ENCODE data around the gene GJB4.
"Not testable (repeated sequence)": the region's sequence is repeated elsewhere in the genome, so short reads cannot be mapped to it uniquely, and the experiment has no call there.

Gene GJB4

DNA sequence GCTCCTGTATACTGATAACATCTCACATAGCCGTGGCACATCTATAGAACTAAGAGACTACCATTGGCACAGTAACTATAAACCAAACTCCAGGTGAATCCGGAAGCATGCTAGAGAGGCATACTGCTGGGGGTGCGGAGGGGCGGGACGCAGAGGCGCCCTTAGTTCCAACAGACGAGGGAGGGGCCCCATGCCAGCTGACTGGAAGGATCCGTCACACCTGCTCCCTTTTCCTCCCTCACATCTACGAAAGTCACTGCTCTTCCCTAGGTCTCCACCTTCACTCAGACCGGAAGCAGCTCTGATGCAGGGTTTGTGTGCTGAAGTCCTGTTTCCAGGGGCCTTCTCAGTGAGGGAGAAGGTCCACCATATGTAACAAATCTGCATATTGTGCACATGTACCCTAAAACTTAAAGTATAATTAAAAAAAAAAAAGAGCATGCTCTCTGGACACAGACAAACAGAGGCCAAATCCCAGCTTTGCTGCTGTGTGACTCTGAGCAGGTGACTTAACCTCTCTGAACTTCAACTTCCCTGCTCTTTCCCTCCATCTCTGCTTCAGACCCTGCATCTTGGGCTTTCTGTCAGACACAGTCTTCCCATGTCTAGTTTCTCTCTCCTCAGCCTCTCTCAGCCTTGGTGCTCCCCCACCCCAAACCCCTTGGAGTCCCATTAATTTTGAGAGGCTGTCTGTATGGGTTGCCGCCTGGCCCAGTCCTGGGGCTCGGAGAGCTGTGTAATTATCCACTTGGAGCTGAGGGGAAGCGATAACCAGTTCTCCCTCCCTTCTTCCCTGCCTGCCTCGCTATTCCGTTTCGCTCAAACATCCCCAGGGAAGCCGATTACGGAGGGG lies 12.5 kb upstream of the GJB4 start:
- no peak for DNase-seq

DNA sequence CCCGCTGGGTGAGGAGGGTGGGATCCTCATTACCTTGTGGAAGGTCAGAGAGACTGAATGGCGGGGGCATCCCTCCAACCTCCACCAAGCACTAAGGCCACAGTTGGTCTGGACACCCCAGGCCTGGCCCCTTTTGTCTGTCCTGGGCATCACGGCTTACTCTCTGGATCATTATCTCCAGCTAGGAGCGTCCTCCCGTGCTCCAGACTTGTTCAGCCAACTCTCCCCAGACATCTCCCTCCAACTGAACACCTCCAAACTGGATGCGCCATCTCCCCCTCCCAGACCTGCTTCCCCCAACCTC lies 11.9 kb upstream of the GJB4 start:
- DNase-seq, result no peak

DNA sequence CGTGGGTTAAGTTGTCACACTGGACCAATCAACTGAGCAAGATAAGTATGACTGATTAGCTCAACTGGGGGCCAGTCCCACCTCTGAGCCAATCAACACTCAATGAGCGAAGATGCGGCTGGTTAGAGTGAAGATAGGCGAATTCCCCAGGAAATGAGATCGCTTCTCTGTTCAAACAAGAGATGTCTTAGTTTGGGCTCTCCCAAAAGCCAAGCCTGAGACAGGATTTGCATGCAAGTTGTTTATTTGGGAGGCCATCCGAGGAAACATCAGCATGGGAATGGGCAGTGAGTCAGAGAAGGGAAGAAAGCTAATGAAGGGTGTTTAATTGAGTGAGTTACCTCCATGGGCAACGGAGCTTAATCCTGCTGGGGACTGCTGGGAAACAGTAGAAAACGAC lies 9.5 kb upstream of the GJB4 start:
- no peak for DNase-seq

DNA sequence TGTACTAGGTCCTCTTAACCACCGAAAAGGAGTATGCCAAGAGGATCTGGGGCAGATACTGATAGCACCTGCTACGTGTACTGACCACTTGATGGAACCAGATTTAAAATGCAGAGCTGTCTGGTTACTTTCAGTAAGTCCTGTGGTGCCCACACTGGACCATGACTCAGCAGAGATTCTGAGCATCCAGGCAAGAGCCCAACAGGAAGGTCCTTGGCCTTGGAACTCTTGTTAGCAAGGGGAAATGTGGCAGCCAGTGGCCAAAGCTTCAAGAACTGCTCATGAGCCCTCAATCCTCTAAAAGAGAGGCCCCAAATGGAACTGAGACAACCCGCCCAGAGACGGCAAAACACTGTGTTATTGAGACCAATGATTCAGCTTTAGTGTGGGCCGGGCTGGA lies 8.9 kb upstream of the GJB4 start:
- no peak for DNase-seq

DNA sequence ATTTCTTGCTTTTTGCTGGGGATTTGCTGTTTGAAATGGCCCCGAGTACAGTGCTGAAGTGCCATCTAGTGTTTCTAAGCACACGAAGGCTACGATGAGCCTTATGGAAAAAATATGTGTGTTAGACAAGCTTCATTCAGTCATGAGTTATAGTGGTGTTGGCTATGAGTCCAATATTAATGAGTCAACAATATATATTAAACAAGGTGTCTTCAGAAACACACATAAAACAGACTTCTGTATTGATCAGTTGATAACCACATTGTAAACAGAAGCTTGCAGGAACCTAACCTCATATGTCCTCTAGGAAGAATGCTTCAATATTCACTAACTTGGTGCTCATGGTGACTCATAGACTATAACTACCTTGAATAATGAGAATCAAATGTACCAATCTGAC lies 6.4 kb upstream of the GJB4 start:
- DNase-seq, result no peak

DNA sequence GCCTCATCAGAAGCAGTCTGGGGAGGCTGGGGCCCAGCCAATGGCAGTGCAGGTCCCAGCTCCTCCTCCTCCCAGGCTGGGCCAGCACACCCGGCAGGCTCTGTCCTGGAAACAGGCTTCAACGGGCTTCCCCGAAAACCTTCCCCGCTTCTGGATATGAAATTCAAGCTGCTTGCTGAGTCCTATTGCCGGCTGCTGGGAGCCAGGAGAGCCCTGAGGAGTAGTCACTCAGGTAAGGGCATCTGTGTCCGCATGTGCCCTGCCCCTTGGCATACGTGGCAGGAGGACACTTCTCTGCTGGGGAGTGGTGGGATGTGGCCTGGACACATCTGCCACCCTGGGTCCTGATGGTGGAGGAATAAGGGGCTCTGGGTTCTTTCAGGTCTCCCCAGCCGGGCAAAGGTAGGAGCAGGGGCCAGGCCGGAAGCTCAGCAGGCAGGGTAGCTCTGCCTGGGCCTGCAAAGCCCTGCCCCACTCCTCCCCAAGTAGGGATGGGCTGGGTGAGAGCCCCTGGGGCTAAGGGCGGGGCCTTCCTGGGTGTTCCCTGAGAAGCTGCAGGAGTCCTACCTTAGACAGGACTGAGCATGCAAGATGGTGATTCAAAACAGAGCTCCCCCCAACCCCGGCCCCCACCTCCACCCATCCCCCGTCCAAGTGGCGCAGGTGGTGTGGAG lies 4.4 kb upstream of the GJB4 start, which contains the start of gene GJB5:
GJB5 (plus strand) TSS at position 84 of the 674 bp plus-strand sequence. CDS start 2,284 bp downstream, outside the sequence.
- DNase-seq, result peak; percentile 49

DNA sequence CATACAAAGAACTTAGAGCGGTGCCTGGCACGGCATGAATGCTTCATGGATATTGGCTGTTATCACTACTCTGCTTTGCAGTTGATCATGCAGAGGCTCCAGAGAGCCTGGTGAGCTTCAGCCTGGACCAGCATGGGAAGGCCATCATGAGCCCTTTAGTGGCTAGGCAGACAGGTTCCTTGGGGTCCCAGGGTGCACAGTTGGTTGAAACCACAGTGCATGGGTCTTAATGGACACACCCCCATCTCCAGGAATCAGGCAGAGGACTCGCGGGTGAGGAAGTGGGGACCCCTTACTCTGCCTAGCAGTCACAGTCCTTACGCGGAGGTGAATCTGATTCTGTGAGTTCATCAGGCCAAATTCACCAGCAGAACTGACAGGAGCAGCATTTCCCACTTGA lies 3.6 kb upstream of the GJB4 start:
- DNase-seq, result no peak

DNA sequence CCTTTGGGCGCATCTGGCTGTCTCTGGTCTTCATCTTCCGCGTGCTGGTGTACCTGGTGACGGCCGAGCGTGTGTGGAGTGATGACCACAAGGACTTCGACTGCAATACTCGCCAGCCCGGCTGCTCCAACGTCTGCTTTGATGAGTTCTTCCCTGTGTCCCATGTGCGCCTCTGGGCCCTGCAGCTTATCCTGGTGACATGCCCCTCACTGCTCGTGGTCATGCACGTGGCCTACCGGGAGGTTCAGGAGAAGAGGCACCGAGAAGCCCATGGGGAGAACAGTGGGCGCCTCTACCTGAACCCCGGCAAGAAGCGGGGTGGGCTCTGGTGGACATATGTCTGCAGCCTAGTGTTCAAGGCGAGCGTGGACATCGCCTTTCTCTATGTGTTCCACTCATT lies 2.2 kb upstream of the GJB4 start:
- no peak for DNase-seq

DNA sequence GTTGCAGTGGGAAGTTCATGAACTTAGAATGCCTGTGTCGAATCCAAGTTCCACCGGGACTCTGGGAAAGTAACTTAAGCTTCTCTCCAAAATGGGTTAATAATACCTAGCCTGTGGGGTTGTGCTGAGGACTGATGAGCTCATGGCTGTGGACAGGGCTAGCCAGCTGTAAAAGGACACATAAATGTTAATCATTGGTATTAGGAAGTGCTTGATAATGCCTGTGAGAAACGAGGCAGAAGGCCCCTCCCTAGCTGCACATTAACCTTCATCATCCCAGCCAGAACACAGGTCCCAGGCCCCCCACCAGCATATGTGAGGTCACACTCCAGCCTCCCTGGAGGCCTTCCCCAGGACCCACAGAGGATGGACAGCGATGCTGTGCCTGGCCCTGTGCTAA lies 789 bp upstream of the GJB4 start:
- DNase-seq, result no peak

DNA sequence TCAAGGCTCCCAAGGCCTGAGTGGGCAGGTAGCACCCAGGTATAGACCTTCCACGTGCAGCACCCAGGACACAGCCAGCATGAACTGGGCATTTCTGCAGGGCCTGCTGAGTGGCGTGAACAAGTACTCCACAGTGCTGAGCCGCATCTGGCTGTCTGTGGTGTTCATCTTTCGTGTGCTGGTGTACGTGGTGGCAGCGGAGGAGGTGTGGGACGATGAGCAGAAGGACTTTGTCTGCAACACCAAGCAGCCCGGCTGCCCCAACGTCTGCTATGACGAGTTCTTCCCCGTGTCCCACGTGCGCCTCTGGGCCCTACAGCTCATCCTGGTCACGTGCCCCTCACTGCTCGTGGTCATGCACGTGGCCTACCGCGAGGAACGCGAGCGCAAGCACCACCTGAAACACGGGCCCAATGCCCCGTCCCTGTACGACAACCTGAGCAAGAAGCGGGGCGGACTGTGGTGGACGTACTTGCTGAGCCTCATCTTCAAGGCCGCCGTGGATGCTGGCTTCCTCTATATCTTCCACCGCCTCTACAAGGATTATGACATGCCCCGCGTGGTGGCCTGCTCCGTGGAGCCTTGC lies 1.7 kb downstream of the GJB4 start:
- DNase-seq, result no peak

DNA sequence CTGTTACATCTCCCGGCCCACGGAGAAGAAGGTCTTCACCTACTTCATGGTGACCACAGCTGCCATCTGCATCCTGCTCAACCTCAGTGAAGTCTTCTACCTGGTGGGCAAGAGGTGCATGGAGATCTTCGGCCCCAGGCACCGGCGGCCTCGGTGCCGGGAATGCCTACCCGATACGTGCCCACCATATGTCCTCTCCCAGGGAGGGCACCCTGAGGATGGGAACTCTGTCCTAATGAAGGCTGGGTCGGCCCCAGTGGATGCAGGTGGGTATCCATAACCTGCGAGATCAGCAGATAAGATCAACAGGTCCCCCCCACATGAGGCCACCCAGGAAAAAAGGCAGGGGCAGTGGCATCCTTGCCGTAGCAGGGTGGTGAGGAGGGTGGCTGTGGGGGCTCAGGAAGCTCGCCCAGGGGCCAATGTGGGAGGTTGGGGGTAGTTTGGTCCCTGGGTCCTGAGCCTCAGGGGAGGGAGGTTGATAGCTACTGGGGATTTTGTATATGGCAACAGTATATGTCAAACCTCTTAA lies 2.3 kb downstream of the GJB4 start:
- no peak for DNase-seq

DNA sequence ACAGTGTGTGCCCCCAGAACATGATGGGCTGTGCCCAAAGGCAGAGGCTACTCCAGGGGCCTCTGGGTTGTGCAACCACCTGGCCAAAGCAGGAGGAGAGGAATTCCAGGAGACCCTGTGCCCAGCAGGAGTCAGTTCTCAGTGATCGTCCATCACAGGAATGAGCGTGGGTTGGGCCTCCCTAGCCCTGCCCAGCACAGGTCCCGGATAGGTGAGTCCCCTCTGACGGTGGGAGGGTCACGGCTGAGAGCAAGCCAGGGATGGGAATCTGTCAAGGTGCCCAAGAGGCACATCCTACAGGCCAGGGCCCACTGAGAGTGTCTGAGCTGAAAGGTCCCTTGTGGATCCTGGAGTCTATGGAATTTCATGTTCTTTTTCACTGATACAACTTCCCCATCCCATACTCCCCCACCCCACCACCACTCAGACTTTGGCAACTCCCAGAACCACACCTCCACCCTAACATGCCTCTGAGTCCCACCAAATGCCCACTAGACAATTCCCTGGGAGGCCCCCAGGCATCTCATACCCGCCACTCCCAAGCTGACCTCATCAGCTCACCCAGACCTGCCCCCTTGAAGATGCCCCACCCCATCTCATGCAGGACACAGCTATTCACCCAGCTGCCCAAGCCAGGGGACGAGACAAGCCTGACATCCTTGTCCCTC lies 3.1 kb downstream of the GJB4 start:
- DNase-seq, result no peak

DNA sequence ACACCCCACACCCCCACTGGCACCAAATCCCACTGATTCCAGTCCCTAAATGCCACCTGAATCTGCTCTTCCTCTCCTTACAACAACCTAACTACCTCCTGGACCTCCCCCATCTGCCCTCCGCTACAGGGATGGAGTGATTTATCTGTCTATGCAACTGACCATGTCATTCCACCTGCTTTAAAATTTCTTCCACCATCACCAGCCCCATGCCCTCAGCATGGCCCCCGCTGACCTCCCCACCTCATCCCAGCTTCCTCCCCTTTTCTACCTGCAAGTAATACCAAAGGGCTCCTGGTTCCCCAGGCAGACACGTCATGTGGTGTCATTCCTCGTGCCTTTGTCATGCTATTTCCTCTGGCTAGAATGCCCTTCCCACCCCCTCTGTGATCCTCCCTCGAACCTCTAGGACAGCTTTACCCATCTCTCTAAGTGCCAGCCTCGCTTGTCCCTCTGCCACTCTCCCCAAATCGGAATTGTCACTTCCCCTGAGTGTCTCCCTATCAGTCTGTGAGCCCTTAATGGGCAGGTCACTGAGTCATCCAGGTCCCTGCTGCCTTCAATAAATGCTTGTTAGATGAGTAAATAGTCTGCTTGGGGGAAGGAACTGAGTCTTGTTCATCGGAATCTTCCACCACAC lies 3.7 kb downstream of the GJB4 start:
- DNase-seq, result no peak

DNA sequence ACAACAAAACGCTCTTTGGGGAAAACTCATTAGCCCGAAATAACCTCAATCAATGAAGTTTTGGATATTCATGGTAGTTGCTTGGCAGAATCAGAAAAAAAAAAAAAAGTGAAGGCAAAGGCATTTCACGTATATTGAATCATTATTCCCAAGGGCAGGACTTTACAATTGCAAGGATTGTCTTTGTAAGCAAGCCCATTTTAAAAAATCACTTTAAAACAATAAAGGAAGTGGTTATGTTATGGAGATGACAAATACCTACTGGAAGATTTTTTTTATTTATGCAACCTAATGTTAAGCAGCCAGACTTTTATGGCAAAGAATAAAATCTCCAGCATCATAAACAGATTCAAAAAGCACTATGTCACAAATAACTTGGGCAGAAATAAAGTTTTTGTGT lies 9.3 kb downstream of the GJB4 start:
- no peak for DNase-seq

DNA sequence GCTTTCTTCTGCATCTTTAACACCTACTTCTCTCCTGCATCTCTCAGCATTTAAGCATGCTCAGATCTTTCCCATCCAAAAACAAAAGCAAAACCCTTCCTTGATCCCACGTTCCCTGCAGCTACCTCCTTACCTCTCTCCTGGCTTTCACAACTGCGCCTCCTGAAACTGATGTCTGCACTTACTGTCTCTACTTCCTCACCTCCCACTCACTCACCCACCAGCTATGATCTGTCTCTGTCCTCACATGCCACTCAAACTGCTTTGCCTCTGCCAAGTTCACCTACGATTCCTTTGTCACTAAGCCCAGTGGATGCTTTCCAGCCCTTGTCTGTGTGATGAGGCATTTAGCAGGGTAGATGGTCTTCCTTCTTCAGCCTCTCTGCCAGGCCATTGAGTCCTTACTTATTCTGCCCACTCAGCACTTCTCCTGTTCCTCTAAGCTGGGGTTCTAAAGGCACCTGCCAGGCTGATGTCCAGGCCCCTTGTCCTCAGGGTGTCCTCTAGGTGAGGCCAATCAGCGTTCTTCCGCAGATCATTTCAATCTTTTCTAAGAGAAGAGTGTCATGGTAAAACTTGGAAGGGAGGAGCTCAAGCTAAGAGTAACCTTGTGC lies 11.5 kb downstream of the GJB4 start:
- DNase-seq, result no peak

DNA sequence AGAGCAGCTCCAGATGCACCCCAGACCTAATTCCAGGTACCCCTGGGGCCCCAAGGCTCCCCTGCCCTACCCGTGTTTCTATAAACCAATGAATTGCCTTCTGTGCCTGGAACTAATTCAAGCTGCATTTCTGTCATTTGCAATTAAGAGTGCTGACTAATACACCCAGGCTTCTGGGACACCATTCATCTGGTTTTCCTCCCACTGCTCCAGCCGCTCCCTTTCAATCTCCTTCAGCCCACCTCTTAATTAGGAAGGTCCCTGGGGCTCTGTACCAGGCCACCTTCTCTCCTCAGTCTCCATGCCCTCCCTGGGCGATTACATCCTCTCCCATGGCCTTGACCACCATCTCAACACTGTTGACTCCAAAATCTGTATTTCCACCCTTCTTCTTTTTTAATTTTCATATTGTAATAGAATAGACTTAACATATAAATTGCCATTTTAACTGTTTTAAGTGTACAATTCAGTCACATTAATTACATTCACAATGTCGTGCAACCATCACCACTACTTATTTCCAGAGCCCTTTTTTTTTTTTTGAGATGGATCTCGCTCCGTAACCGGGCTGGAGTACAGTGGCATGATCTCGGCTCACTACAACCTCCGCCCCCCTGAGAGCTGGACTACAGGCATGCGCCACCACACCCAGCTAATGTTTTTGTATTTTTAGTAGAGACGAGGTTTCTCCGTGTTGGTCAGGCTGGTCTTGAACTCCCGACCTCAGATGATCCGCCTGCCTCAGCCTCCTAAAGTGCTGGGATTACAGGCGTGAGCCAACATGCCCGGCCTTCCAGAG lies 12.2 kb downstream of the GJB4 start:
- no peak for DNase-seq

DNA sequence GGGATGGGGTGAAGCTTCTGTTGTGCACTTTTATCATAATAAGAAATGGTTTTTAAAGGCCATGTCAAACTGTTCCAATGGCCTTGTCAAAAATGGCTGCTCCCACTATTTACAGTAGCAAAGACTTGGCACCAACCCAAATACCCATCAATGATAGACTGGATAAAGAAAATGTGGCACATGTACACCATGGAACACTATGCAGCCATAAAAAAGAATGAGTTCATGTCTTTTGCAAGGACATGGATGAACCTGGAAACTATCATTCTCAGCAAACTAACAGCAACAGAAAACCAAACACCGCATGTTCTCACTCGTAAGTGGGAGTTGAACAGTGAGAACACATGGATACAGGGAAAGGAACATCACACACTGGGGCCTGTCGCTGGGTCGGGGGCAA lies 13.6 kb downstream of the GJB4 start:
- not testable (repeated sequence) for DNase-seq

DNA sequence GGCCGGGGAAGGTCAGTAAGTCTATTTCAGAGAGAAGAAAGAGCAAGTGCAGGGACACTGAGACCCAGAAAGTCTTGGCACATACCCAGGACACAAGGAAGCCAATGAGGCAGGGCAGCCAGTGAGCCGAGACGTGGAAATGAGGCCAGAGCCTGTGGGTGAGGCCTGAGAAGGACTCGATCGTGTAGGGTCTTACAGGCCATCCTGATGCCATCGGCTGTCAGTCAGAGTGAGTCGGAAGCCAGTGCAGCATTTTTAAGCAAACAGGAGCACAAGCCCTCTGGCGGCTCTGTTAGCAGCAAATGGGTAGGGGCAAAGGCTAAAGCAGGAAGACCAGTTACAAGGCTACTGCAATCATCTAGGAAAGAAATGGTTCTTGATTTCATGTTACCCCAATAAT lies 15.4 kb downstream of the GJB4 start:
- no peak for DNase-seq

DNA sequence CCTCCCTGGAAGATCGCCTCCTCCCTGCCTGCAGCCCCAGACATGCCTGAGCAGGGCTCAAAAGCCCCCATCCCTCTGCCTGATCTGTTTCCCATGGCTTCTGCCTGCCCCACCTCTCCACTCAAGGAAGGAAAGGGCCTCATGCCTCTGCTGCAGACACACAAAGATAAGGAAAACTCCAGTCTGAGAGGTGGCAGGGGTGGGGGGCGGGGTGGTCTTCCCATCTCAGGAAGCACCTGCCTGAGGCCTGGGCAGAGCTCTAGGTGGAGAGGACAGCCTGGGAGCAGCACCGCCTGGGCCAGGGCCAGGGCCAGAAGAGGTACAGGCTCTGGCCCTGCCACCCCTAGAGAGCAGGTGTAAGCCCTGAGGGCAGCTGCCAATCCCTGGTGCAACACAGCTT lies 17.4 kb downstream of the GJB4 start:
- no peak for DNase-seq

DNA sequence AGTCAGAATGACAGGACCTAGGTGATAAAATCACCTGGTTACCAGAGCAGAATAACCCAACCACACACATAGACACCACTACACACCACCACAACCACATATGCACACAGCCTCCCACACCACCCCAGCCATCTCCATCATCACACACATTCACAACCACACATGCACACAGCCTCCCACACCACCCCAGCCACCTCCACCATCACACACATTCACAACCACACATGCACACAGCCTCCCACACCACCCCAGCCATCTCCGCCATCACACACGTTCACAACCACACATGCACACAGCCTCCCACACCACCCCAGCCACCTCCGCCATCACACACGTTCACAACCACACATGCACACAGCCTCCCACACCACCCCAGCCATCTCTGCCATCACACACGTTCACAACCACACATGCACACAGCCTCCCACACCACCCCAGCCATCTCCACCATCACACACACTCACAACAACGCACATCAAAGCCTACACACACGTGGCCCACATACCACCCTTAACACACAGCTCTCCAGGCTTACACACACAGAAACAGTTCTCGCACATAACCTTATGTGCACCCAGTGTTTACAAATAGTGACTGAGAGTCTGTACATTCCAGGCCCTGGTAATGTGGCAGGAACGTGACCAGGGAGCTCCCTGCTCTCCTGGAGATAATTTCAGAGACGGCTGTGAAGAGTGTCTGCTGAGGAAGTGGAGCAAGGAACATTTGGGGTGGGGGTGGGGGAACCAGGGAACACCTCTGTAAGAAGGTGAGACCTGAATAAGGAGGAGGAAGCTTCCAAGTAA lies 18.2 kb downstream of the GJB4 start:
- no peak for DNase-seq

DNA sequence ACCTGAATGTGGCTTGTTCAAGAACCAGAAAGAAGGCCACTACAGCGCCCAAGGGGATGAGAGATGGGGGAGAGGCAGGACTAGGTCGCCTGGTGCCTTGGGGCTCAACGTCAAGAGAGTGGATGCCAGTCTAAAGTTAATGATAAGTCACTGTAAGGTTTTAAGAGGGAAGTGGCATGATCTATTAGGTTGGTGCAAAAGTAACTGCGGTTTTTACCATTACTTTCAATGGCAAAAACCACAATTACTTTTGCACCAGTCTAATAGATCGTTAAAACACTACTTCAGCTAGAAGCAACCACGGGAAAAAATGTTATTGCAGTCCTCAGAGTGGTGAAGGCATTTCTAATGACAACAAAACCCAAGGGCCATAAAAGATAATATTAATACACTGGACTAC lies 18.8 kb downstream of the GJB4 start:
- no peak for DNase-seq
